Measurements from ENCODE around the gene DNAH17.

DNA sequence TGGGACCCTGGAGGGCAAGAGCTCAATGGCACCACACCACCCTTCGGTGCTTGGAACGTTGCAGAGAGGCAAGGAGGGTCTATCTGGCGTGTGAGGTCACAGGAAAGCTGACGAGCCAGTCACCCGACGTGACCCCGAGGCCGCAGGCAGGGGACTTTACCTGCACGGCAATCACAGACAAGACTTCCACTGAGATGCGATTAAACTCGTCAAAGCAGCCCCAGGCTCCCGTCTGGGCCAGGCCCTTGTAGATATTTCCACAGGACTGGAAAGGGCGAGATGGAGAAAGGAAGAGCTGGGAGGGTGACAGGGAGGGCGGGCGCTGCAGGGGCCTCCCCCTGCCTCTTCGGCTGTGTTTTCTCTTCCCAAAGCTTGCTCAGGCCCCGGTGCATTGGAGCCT lies 78.3 kb downstream of the DNAH17 start:
- no peak for TF ChIP-seq CTCF (IDR thresholded peaks at IDR 0.05; ENCODE audit: low read depth, low read length, poor library complexity, severe bottlenecking)
- TF ChIP-seq EZH2phosphoT487 (IDR thresholded peaks at IDR 0.05; ENCODE audit: borderline replicate concordance, low read length): no peak

All from DOHH2 (cell line).